HFF-Myc (cell line): ENCODE measurements around the gene GJB5.

Experiments
- DNase-seq: peaks from one replicate; pipeline ENCODE4 v3.0.0-alpha.2; 2011; ENCODE audit warnings: low read depth; ENCODE audit errors: extremely low read depth
- H3K4me3 ChIP-seq: replicated peaks from 2 replicates; pipeline ENCODE4 v1.5.1; 2011; ENCODE audit warnings: low read depth, mild to moderate bottlenecking, control low read depth, low read length
- CTCF ChIP-seq: IDR thresholded peaks from 2 replicates; pipeline ENCODE4 v1.5.1; 2012; ENCODE audit warnings: mild to moderate bottlenecking, low read depth, low read length, control low read depth; ENCODE audit errors: missing control alignments

Gene GJB5

DNA sequence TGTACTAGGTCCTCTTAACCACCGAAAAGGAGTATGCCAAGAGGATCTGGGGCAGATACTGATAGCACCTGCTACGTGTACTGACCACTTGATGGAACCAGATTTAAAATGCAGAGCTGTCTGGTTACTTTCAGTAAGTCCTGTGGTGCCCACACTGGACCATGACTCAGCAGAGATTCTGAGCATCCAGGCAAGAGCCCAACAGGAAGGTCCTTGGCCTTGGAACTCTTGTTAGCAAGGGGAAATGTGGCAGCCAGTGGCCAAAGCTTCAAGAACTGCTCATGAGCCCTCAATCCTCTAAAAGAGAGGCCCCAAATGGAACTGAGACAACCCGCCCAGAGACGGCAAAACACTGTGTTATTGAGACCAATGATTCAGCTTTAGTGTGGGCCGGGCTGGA lies 4.2 kb upstream of the GJB5 start:
- no peak for DNase-seq
- TF ChIP-seq CTCF, result no peak
- no peak overlapping the region for H3K4me3 ChIP-seq

DNA sequence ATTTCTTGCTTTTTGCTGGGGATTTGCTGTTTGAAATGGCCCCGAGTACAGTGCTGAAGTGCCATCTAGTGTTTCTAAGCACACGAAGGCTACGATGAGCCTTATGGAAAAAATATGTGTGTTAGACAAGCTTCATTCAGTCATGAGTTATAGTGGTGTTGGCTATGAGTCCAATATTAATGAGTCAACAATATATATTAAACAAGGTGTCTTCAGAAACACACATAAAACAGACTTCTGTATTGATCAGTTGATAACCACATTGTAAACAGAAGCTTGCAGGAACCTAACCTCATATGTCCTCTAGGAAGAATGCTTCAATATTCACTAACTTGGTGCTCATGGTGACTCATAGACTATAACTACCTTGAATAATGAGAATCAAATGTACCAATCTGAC lies 1.7 kb upstream of the GJB5 start:
- TF ChIP-seq CTCF, result no peak
- H3K4me3 ChIP-seq, result no peak overlapping the region
- DNase-seq, result no peak

DNA sequence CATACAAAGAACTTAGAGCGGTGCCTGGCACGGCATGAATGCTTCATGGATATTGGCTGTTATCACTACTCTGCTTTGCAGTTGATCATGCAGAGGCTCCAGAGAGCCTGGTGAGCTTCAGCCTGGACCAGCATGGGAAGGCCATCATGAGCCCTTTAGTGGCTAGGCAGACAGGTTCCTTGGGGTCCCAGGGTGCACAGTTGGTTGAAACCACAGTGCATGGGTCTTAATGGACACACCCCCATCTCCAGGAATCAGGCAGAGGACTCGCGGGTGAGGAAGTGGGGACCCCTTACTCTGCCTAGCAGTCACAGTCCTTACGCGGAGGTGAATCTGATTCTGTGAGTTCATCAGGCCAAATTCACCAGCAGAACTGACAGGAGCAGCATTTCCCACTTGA lies 1.1 kb downstream of the GJB5 start:
- TF ChIP-seq CTCF, result no peak
- DNase-seq, result no peak
- no peak overlapping the region for H3K4me3 ChIP-seq

DNA sequence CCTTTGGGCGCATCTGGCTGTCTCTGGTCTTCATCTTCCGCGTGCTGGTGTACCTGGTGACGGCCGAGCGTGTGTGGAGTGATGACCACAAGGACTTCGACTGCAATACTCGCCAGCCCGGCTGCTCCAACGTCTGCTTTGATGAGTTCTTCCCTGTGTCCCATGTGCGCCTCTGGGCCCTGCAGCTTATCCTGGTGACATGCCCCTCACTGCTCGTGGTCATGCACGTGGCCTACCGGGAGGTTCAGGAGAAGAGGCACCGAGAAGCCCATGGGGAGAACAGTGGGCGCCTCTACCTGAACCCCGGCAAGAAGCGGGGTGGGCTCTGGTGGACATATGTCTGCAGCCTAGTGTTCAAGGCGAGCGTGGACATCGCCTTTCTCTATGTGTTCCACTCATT lies 2.5 kb downstream of the GJB5 start:
- TF ChIP-seq CTCF, result no peak
- DNase-seq, result no peak
- H3K4me3 ChIP-seq, result no peak overlapping the region

DNA sequence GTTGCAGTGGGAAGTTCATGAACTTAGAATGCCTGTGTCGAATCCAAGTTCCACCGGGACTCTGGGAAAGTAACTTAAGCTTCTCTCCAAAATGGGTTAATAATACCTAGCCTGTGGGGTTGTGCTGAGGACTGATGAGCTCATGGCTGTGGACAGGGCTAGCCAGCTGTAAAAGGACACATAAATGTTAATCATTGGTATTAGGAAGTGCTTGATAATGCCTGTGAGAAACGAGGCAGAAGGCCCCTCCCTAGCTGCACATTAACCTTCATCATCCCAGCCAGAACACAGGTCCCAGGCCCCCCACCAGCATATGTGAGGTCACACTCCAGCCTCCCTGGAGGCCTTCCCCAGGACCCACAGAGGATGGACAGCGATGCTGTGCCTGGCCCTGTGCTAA lies 3.9 kb downstream of the GJB5 start:
- no peak for DNase-seq
- no peak for TF ChIP-seq CTCF
- H3K4me3 ChIP-seq, result no peak overlapping the region

DNA sequence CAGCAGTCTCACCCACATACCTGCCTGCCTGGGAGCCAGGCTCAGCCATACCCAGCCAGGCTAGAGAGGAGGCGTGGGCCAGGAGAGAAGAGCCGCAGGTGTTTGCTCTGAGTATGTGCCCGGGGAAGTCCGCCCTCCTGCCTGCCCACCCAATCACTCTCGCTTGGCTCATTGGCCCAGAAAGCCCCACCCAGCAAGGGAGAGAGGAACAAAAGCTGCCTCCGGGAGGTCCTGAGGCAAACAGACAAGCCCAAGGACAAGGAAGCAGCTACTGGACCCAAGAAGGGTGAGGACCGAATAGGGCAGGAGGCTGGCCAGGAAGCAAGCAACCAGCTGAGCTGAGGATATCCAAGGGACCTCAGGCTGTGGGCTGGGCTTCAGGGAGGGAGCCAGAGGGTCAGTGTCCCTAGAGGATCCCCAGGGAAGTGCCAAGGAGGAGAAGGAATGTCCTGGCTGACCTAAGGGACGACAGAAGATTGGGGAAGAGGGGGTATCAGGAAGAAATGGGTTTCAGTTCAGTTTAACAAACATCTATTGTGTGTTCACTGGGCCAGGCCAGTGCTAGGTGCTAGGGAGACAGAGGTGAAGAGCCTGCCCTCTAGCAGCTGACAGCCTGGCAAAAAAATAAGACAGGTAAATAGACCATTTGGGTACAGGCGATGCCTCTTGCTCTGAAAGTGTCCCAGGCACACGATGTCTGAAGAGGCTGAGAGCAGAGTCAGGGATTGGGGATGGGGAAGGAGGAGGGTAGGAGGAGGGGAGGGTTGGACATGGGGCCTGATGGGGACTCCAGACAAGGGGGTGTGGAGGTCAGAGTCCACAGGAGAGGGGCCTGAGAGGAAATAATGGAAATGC lies 4.9 kb downstream of the GJB5 start, which contains the start of gene GJB4:
Gene GJB4 (plus strand): TSS at position 238 of the 855 bp plus-strand sequence. CDS start 1,515 bp downstream, outside the sequence.
- TF ChIP-seq CTCF, result no peak
- no peak for DNase-seq
- no peak within 1 kb of the TSS for H3K4me3 ChIP-seq

DNA sequence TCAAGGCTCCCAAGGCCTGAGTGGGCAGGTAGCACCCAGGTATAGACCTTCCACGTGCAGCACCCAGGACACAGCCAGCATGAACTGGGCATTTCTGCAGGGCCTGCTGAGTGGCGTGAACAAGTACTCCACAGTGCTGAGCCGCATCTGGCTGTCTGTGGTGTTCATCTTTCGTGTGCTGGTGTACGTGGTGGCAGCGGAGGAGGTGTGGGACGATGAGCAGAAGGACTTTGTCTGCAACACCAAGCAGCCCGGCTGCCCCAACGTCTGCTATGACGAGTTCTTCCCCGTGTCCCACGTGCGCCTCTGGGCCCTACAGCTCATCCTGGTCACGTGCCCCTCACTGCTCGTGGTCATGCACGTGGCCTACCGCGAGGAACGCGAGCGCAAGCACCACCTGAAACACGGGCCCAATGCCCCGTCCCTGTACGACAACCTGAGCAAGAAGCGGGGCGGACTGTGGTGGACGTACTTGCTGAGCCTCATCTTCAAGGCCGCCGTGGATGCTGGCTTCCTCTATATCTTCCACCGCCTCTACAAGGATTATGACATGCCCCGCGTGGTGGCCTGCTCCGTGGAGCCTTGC lies 6.4 kb downstream of the GJB5 start:
- no peak for TF ChIP-seq CTCF
- no peak for DNase-seq
- H3K4me3 ChIP-seq, result no peak overlapping the region
